ENCODE results near the gene GRID1. TPM values are rescaled to one million over a fixed set of nuclear protein-coding genes. Genes with fewer than 3 reads are reported as not detected.
"Not testable (repeated sequence)": the region's sequence is repeated elsewhere in the genome, so short reads cannot be mapped to it uniquely, and the experiment has no call there.

Gene GRID1
- total RNA-seq, 1 donor from 2014 or later, result 3.0 TPM

DNA sequence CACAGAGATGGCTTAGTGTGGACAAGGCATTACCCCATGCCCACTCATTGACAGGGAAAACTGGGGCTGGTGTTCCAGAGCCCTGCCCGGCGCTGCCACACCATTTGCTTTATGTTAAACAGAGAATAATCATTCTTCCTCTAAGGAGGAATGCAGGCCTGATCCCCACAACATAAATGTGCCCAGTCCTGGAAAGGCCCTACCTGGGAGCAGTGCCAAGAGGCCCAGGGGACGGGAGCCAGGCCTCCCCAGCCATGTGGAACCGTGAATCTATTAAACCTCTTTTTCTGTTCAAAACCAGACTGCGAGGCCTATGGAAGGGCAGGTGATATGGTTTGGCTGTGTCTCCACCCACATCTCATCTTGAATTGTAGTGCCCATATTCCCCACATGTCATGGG is 264.1 kb downstream of the GRID1 start:
- DNase-seq (ENCODE audit: low spot score), result peak; percentile 43
- intact Hi-C loops (cut with DNase I), result loop anchor here (5.0 kb wide), 1 partner anchor 265 kb away; the partner anchor contains the start of gene GRID1

DNA sequence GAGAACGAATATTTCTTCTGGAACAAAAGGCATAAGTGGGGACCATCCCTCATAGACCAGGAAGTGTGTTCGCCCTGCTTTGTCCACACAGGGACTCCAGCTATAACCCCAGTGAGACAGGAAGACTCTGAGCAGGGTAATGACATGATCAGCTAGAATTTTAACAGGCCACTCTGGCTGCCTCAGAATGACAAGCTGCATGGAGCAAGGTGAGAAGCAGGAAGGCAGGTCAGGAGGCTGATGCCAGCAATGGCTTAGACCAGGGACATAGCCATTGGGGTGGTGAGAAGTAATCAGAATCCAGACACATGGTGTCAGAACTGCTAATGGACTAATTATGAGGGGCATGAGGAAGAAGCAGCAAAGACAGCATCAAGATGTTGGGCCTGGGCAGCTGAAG is 264.6 kb downstream of the GRID1 start:
- DNase-seq (ENCODE audit: low spot score), result peak; percentile 43
- intact Hi-C loops (cut with DNase I), result loop anchor here (5.0 kb wide), 1 partner anchor 265 kb away; the partner anchor contains the start of gene GRID1

DNA sequence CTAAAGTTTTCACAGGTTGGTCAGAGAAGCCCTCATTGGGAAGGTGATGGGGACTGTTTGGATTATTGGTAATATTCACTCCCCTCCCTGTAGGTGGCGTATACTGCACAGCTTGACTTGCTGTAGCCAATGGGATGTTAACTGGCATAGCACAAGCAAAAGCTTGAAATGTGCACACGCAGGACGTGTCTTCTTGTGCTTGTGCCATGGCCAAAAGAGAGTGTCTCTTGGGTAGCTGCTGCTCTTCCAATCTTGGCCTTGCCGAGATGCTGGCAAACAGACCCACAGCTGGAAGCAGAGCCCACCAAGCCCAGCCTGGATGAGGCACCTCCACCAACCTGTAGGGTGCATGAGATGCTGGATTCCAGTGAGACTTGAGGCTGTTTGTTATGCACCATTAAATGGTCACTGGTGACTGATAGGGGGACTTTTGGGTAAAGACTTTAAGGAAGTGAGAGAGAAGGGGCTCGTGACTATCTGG is 266.0 kb downstream of the GRID1 start:
- intact Hi-C loops (cut with DNase I), result loop anchor here (5.0 kb wide), 1 partner anchor 267 kb away; the partner anchor contains the start of gene GRID1
- DNase-seq (ENCODE audit: low spot score), result peak; percentile 26

DNA sequence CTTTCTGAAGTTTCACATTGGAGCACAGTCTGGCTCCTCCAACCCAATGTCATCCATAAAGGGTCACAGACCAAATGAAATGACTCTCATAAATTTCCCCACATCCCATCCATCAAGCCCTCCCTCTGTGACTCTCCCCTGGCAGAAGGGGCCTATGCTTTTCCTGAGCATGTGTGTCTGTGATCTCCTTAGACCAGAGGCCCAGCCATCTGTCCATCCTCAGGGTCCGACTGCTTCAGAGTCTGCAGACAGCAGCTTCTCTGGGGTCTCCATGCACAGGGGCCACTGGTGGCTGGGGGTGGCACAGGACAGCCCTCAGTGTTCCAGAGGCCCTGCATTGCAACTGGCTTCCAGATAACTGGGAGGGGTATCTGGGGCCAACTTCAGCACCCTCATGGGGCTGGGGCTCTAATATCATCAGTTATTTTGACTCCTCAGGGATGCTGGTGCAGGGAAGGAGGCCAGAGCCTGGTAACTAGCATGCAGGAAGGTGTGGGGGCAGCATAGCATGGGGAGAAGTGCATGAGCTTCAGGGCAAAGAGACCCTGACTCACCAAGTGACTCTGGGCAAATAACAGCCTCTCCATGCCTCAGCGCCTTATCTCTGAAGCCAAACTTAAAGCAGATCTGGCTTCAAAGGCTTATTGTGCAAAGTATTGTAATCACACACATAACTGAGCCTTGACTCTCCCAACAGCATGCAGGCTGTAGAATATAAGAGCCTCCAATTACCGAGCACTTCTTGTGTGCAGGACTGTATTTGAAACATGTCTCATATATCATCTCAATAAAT is 266.9 kb downstream of the GRID1 start:
- intact Hi-C loops (cut with DNase I), result loop anchor here (5.0 kb wide), 1 partner anchor 268 kb away; the partner anchor contains the start of gene GRID1
- DNase-seq (ENCODE audit: low spot score), result peak; percentile 38

DNA sequence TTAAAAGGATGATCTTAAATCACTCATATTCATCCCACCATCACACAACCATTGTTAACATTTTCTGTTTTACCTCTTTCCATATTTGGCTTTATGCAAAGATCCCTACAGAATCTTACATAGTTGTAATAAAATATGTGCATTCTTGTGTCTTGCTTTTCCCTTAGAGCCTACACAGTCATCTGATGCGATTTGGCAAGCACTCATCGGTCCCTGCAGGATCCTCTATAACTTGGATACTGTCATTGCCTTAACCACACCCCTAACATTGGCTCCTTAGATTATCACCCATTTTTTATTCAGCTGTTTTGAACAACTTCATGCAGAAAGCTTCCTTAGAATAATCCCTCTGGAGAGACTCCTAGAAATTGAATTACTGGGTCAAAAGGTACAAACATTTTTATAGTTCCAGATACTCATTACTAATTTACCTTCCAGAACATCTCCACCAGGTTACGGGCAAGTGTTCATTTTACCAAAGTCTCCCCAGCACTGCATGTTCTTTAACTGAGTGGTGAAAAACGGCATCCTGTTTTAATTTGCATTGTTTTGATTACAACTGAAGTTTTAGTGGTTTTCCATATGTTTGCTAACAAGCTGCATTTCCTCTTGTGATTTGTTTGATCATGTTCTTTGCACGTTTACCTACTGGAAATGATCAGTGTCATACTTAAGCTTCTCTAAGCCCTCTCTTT is 268.3 kb downstream of the GRID1 start:
- DNase-seq (ENCODE audit: low spot score), result no peak
- intact Hi-C loops (cut with DNase I), result no loop called here

DNA sequence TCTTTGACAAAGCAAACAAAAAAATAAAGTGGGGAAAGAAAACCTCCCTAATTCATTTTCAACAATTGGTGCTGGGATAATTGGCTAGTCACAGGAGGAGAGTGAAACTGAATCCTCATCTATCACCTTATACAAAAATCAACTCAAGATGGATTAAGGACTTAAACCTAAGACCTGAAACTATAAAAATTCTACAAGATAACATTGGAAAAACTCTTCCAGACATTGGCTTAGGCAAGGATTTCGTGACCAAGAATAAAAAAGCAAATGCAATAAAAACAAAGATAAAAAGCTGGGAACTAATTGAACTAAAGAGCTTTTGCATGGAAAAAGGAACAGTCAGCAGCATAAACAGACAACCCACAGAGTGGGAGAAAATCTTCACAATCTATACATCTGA is 271.5 kb downstream of the GRID1 start:
- intact Hi-C loops (cut with DNase I); DNase-seq (ENCODE audit: low spot score): not testable (repeated sequence)

DNA sequence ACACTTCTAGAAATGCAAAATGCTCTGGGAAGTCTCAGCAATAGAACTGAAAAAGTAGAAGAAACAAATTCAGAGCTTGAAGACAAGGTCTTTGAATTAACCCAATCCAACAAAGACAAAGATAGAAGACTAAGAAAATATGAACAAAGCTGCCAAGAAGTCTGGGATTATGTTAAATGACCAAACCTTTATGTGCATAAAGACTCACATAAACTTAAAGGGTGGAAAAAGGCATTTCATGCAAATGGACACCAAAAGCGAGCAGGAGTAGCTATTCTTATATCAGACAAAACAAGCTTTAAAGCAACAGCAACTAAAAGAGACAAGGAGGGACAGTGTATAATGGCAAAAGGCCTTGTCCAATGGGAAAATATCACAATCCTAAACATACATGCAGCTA is 274.3 kb downstream of the GRID1 start:
- DNase-seq (ENCODE audit: low spot score); intact Hi-C loops (cut with DNase I): not testable (repeated sequence)

DNA sequence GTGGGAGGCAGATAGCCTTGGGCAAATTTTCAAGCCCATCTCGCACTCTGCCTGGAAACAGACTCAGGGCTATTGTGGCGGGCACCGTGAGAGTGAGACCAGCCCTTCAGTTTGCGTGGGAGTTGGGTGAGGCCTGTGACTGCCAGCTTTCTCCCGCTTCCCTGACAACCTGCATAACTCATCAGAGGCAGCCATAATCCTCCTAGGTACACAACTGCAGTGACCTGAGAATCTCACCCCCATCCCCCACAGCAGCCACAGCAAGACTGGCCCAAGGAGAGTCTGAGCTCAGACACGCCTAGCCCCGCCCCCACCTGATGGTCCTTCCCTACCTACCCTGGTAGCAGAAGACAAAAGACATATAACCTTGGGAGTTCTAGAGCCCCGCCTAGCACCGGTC is 275.4 kb downstream of the GRID1 start:
- intact Hi-C loops (cut with DNase I), result no loop called here

DNA sequence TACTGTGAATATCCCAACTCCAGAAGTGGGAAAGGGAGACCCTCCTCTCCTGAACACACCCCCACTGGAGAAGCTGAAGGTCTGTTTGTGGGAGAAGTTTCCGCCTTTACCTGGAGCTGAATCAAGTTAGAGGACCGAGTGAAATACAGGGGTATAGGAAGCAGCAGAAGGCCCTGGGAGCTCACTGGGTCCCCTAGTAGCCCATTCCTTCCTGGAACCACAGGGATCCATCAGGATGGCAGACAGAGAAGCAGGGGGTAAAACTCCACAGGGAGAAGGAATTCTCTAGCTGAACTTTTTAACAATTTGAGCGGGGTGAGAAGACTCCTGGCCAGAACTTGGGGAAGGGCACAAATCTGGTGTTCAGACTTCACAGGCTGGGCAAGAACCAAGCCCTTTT is 275.8 kb downstream of the GRID1 start:
- intact Hi-C loops (cut with DNase I), result no loop called here
- no peak for DNase-seq (ENCODE audit: low spot score)

More for the DNA sequence above, 275.4 kb downstream of the GRID1 start:
- peak; percentile 41 for DNase-seq (ENCODE audit: low spot score)

DNA sequence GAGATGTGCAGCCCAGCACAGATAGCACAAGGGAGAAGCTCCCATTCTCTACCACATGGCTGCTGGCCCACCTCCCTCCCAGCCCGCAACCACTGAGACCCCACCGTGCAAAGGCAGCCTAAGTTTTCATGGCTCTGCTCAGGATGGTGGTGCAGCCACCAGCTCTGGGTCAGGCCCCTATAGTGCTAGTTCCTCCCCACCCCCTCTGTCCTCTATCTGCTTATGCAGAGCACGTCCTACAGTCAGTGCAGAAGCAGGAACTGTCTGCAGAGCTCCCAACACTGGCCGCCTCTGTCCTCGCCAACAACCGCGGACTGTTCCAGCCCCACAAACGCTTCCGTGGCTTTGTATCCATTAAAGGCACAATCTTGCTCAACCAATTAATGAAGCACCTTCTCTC is 278.9 kb downstream of the GRID1 start:
- intact Hi-C loops (cut with DNase I), result no loop called here
- peak; percentile 55 for DNase-seq (ENCODE audit: low spot score)

DNA sequence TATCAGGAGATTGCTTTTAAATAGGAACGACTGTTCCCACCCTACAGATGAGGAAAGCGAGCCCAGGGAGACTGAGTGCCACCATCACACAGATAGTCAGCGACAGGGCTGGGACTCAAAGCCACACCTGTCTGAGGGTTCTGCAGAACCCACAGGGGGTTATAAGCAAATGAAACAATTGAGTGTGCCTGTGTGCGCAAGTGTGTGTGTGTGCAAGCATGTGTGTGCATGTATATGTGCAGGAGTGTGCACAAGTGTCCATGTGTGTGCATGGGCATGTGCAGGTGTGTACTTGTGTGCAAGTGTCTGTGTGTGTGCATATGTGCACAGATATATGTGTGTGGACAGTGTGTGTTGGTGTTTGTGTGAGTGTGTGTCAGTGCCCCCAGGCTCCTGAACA is 280.2 kb downstream of the GRID1 start:
- peak; percentile 36 for DNase-seq (ENCODE audit: low spot score)
- intact Hi-C loops (cut with DNase I), result no loop called here

DNA sequence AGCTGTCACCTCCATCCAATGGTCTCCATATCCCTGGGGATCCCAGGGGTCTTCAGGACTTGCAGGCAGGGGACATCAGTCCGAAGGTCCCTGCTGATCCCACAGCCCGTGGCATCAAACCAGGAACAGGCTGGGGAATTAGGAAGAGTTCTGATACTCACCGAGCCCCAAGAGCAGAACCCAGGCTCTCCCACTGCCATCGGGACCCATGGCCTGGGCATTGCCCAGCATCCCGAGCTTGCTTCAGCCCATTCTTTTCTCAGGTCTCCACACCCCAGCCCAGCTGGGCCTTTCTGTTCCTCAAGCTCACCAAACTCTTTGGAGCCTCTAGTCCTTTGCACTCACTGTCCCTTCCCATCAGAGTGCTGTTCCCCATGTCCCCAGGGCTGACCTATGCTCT is 280.9 kb downstream of the GRID1 start:
- peak; percentile 71 for DNase-seq (ENCODE audit: low spot score)
- intact Hi-C loops (cut with DNase I), result no loop called here

DNA sequence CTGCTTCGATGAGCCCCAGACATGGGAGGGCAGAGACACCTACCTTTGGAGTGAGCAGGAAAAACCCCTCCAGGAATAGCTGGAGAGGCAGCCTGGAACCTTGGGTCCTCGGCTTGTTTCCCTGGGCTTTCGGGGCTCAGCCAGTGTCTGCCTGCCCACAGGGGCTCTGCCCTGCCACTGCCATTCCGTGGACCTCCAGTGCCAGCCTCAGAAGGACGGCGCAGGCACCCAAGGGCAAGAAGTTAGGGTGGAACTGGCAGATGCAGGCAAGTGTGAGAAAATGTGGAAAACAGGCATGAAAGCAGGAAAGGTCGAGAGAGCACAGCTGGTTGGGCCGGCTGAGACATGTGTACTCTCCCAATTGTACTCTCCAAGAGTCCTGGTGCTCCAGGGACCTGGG is 281.5 kb downstream of the GRID1 start:
- intact Hi-C loops (cut with DNase I), result no loop called here
- peak; percentile 43 for DNase-seq (ENCODE audit: low spot score)

DNA sequence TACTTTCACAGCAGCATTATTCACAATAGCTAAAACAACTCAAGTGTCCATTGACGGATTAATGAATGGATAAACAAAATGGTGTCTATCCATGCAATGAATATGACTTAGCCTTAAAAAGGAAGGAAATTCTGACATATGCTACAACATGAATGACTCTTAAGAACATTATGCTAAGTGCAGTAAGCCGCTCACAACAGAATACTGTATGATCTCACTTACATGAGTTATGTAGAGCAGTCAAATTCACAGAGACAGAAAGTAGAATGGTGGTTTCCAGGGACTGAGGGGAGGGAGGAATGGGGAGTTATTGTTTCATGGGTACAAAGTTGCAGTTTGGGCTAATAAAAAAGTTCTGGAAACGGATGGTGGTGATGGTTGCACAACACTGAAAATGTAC is 282.0 kb downstream of the GRID1 start:
- no peak for DNase-seq (ENCODE audit: low spot score)
- intact Hi-C loops (cut with DNase I), result no loop called here

DNA sequence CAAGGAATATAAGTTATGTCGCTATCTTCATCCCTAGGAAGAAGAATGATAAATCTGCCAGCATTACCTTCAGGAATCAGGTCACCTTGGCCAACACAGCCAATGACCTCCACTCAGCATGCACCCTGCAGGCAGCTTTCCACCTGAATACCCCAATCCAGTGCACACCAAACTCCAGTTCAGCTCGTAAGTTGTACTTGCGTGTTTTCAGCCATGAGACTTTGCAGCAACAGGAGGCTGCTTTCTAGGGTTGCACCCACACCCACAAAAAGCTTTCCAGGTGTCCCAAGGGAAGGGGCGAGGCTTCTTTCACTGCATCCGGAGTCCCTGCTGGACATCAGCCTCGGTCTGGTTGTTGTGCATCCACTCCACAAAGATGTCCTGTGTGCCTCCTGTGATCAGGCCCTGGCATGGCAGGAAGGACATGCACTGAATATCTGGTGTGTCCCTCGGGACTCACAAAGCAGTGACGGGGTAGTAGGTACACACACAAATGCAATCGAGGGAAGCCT is 282.9 kb downstream of the GRID1 start:
- peak; percentile 47 for DNase-seq (ENCODE audit: low spot score)
- intact Hi-C loops (cut with DNase I), result no loop called here

DNA sequence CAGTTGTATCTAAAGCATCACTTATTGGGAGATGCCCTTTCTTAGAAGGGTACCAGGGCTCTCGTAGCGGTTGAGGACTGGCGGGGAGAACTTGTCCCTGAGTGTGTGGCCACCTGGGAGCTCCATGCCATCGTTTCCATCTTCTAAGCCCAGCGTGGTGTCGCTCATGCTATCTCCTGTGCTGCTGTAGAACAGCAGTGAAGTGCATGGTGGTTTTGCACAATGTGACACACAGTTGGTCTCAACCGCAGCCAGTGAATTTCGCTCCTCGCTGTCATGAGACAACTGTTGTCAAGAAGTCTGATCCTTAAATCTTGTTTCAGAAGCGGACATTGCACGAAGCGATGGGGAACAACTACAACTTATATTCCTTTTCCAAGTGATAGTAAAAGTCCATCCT is 283.4 kb downstream of the GRID1 start:
- DNase-seq (ENCODE audit: low spot score), result peak; percentile 17
- intact Hi-C loops (cut with DNase I), result no loop called here

DNA sequence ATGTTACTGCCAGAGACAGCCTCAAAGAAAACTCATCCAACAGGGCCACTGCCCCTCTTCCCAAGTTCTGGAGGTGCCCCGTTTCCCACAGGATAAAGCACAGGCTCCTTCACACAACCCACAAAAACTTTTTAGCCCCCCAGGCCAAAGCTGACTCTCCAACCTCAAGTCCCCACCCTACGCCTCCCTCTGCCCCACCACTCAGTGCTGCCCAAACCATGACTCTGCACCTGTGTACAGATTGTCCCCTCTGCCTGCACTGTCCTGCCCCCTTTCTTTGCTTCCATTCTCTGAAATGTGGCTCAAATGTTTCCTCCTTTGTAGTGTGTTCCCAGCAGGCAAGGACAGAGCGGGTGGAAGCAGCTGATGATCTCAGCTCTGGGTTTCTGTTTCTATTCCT is 284.0 kb downstream of the GRID1 start:
- peak; percentile 66 for DNase-seq (ENCODE audit: low spot score)
- intact Hi-C loops (cut with DNase I), result no loop called here

DNA sequence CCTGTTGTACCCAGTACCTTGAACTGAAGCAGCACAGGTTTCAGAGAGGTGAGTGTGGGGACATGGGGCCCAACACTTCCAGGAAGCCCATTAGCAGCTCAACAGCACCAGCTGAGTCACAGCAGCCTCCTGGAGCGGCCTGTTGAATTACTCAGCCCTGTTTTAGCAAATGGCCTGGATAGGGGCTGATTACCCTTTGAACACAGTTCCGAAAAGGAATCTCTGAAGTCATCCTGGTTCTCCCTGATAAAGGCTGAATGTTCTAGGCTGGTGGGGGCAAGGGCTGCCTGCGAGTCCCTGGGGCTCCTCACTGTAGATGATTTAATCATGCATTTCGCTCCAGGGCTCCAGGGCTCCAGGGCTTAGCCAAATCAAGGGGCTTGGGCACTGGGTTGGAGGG is 287.5 kb downstream of the GRID1 start:
- intact Hi-C loops (cut with DNase I), result no loop called here
- DNase-seq (ENCODE audit: low spot score), result peak; percentile 73

DNA sequence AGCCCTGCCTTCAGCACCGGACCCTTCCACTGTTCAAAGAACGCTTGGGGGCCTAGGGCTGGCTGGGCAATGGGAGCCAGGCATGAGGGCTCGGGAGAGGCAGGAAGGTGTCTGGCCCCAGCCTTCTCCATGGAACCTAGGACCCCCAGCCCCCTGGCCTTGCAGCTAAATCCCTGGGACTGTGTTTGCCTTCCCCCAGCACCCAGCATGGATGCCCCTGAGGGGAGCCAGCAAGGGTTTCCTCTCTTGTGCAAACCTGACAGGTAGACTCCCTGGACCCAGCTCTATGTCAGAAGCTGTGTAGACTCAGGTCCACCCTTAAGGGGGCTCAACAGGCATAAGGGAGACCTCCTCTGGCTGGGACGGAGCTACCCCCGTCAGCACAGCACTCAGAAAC is 288.0 kb downstream of the GRID1 start:
- intact Hi-C loops (cut with DNase I), result no loop called here
- DNase-seq (ENCODE audit: low spot score), result peak; percentile 66

DNA sequence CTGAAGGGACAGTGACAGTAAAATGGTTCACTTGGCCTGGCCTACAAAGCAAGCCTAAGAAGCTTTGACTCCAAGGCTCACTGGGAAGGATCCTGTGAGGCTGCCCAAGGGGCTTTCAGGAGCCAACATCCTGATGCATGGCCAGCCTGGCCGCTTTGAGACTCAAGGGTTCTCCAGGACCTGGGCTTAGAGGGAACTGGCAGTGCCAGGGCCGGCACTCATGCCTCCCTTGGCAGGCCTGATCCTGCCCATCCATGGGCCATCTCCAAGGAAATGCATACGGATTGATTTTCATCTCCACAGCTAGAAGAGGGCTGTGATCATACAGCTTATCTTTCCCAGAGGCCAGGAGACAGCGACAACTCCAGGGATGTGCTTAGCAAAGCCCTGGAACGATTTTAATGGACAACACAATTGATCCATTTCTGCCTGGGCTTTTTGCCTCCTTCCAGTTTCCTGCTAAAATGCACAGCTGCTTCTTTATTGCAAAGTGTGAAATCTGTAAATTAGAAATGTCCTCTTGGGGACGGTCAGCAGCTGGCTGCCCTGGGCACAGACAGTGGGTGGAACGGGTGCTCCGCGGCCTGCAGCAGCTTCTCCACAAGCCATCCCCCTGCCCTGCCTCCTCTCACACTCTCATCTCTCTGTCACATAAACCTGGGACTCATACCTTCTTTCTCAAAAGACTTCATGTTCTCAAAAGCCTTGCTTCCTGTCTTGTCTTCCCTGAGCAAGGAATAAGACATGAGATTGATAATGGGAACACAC is 288.5 kb downstream of the GRID1 start:
- peak; percentile 36 for DNase-seq (ENCODE audit: low spot score)
- intact Hi-C loops (cut with DNase I), result no loop called here
